Spleen (tissue), 11 donors: Measurements from ENCODE around the gene ZNF665. TPM values are rescaled to one million over a fixed set of nuclear protein-coding genes. Genes with fewer than 3 reads are reported as not detected.

Experiments used
- DNase-seq: peaks from one replicate; pipeline ENCODE4 v3.0.0-alpha.2; 2020
- H3K27ac ChIP-seq, 8 donors: fragments of 200-600 bp; sonication (generic) in 7 of 8; 1 replicate in 4 of 8; 2 replicates in 4 of 8; pipeline versions ENCODE4 v1.5.0 to v1.8.0; 2016 to 2021; ENCODE audit warnings: inconsistent platforms in 4 of 8, mild to moderate bottlenecking in 4 of 8, moderate library complexity in 1 of 8
- H3K27me3 ChIP-seq, 7 donors: fragments of 200-600 bp; sonication (generic) in 6 of 7; replicated peaks in 1 of 7; 1 replicate in 4 of 7; 2 replicates in 3 of 7; pipeline versions ENCODE4 v1.5.0 to v1.8.0; 2016 to 2021; ENCODE audit warnings: inconsistent platforms in 3 of 7, mild to moderate bottlenecking in 1 of 7
- H3K36me3 ChIP-seq, 6 donors: fragments of 200-600 bp; sonication (generic) in 5 of 6; 1 replicate in 4 of 6; 2 replicates in 2 of 6; pipeline versions ENCODE4 v1.5.0 to v1.8.0; 2016 to 2021; ENCODE audit warnings: inconsistent platforms in 2 of 6
- H3K4me1 ChIP-seq, 6 donors: fragments of 200-600 bp; sonication (generic) in 5 of 6; 1 replicate in 3 of 6; 2 replicates in 3 of 6; pipeline versions ENCODE4 v1.5.0 to v1.8.0; 2016 to 2021; ENCODE audit warnings: inconsistent platforms in 3 of 6
- H3K4me3 ChIP-seq, 8 donors: fragments of 200-600 bp; sonication (generic) in 7 of 8; 1 replicate in 4 of 8; 2 replicates in 4 of 8; pipeline versions ENCODE4 v1.5.0 to v1.8.0; 2016 to 2021; ENCODE audit warnings: inconsistent platforms in 4 of 8, mild to moderate bottlenecking in 4 of 8, moderate library complexity in 2 of 8
- H3K9me3 ChIP-seq, 8 donors: fragments of 200-600 bp; sonication (generic) in 7 of 8; 1 replicate in 4 of 8; 2 replicates in 4 of 8; pipeline versions ENCODE4 v1.5.0 to v1.8.0; 2016 to 2021; ENCODE audit warnings: inconsistent platforms in 4 of 8
- CTCF ChIP-seq, 11 experiments: fragments of 200-600 bp in 7 of 11; fragments of 450-650 bp in 4 of 11; sonication (generic) in 4 of 11; IDR thresholded peaks in 8 of 11; conservative IDR thresholded peaks in 3 of 11; 1 replicate in 7 of 11; 2 replicates in 4 of 11; pipeline versions ENCODE4 v1.4.0 to v1.8.0; 2016 to 2021; ENCODE audit warnings: antibody characterized with exemption in 11 of 11, inconsistent platforms in 4 of 11, mild to moderate bottlenecking in 1 of 11
- POLR2A ChIP-seq, 3 donors: fragments of 450-650 bp; IDR thresholded peaks; one replicate each; pipeline ENCODE4 v1.5.1; 2017; ENCODE audit warnings: antibody characterized with exemption in 3 of 3, mild to moderate bottlenecking in 1 of 3
- POLR2AphosphoS5 ChIP-seq, 3 donors: sonication (generic); formaldehyde crosslinking; IDR thresholded peaks; one replicate each; pipeline ENCODE4 v1.5.1; 2017; ENCODE audit warnings: antibody characterized with exemption in 3 of 3
- WGBS, 5 donors: extraction: QIAGEN DNeasy Blood & Tissue Kit in 3 of 5; methylation state at CpG; one replicate each; pipeline versions ENCODE4 v1.1.5 to v1.1.7; 2013 to 2018; 5-methylcytosine and 5-hydroxymethylcytosine counted together
- intact Hi-C: fragments of 100-400 bp; cut with DNase I; formaldehyde crosslinking; loops from one replicate; pipeline ENCODE4 v1.15.0; 2023; ENCODE audit warnings: low total_unique reads
- polyA plus RNA-seq, 3 donors: library from polyadenylated mRNA; stranded (reverse); fragments of 200-250 nt; gene quantifications; one replicate each; pipeline ENCODE4 v1.2.1, GENCODE V29; 2013
- total RNA-seq, 7 donors: library from RNA; depleted of rRNA in 3 of 7; stranded (reverse); fragments of >200 nt in 3 of 7; fragmentation: NEBNext Ultra II Directional in 4 of 7; extraction: Animal tissue kit (Norgen Biotek cat#: 25700) in 4 of 7; gene quantifications; one replicate each; pipeline versions ENCODE4 v1.1.0 to v1.2.1, GENCODE V29; 2016 to 2021
- donor health status: healthy with polysubstance abuse.
- donor health status: DM: no; HTN: no; CAD: no; lungs with moderate emphysema.
- donor health status: DM: no; HTN: no; CAD: no.
- donor health status: Bipolar disorder and iron deficiency.
- donor health status: healthy.
- donor health status: DM: no; HTN: no; CAD: no.
- donor health status: DM: yes; HTN: yes; CAD: no.

ZNF665 gene
- total and polyA plus RNA-seq, 10 donors: 1.9 to 7.3 (median 4.1) TPM

- no peak overlapping the region for H3K4me3 ChIP-seq
- DNase-seq: no peak
- TF ChIP-seq CTCF (IDR thresholded peaks at IDR 0.05 in 8 of 11, conservative IDR thresholded peaks at IDR 0.05 in 3 of 11): no peak
- H3K36me3 ChIP-seq: peaks cover 0 to 23% (median 8%) of the 10 kb centered on the region in 6 donors
- H3K9me3 ChIP-seq: peaks cover 24 to 96% (median 93%) of the 10 kb centered on the region in 8 donors
- no peaks in the 10 kb centered on the region for H3K4me1 ChIP-seq
- 92 to 97% (median 93%) methylated on average over 3 of the region's 3 CpGs for WGBS, 5 donors
- no peak overlapping the region for H3K27ac ChIP-seq
- no peaks in the 10 kb centered on the region for H3K27me3 ChIP-seq
- intact Hi-C loops: no loop called here
Observed at GRCh38 chr19:53165691-53166091, 27.5 kb downstream of the ZNF665 start.

- WGBS, 5 donors: 55 to 75% (median 71%) methylated on average over 3 of the region's 3 CpGs
- H3K27ac ChIP-seq: no peak overlapping the region
- no peak for DNase-seq
- intact Hi-C loops: no loop called here
- peaks cover 17 to 88% (median 69%) of the 10 kb centered on the region in 8 donors for H3K9me3 ChIP-seq
- no peaks in the 10 kb centered on the region for H3K27me3 ChIP-seq
- H3K36me3 ChIP-seq: peaks cover 0 to 14% (median 7%) of the 10 kb centered on the region in 6 donors
- no peak overlapping the region for H3K4me3 ChIP-seq
- H3K4me1 ChIP-seq: peaks cover 0 to 22% (median 12%) of the 10 kb centered on the region in 6 donors
- no peak for TF ChIP-seq CTCF (IDR thresholded peaks at IDR 0.05 in 8 of 11, conservative IDR thresholded peaks at IDR 0.05 in 3 of 11)
- no peak for TF ChIP-seq POLR2A (IDR thresholded peaks at IDR 0.05)
Observed at GRCh38 chr19:53161123-53161522, 32.0 kb downstream of the ZNF665 start.

GRCh38 chr19:53160350-53160749 is 32.8 kb downstream of the ZNF665 start:
- Histone ChIP-seq H3K4me3 (no peak overlapping the region), H3K4me1 (peaks cover 0 to 22% (median 12%) of the 10 kb centered on the region in 6 donors), H3K36me3 (peaks cover 0 to 11% (median 4%) of the 10 kb centered on the region in 6 donors), H3K9me3 (peaks cover 15 to 88% (median 66%) of the 10 kb centered on the region in 8 donors), H3K27ac (no peak overlapping the region), H3K27me3 (no peaks in the 10 kb centered on the region)
- intact Hi-C loops: no loop called here
- TF ChIP-seq POLR2A (IDR thresholded peaks at IDR 0.05): no peak
- TF ChIP-seq CTCF (IDR thresholded peaks at IDR 0.05 in 8 of 11, conservative IDR thresholded peaks at IDR 0.05 in 3 of 11): no peak
- TF ChIP-seq POLR2AphosphoS5 (IDR thresholded peaks at IDR 0.05): no peak
- DNase-seq: no peak
- 93 to 96% (median 94%) methylated on average over 3 of the region's 3 CpGs for WGBS, 5 donors

- peaks cover 0 to 88% (median 56%) of the 10 kb centered on the region in 8 donors for H3K9me3 ChIP-seq
- TF ChIP-seq CTCF (IDR thresholded peaks at IDR 0.05 in 8 of 11, conservative IDR thresholded peaks at IDR 0.05 in 3 of 11) (no peak), POLR2AphosphoS5 (IDR thresholded peaks at IDR 0.05) (no peak), POLR2A (IDR thresholded peaks at IDR 0.05) (no peak)
- intact Hi-C loops: no loop called here
- H3K36me3 ChIP-seq: peaks cover 0 to 28% (median 11%) of the 10 kb centered on the region in 6 donors
- peak; percentile 84 for DNase-seq
- peak overlapping the region; percentile 46 to 87 (median 83) for H3K27ac ChIP-seq
- peak overlapping the region; percentile 53 to 76 (median 59) for H3K4me3 ChIP-seq
- H3K4me1 ChIP-seq: peaks cover 0 to 22% (median 12%) of the 10 kb centered on the region in 6 donors
- H3K27me3 ChIP-seq: no peaks in the 10 kb centered on the region
- WGBS, 5 donors: 1 to 5% (median 3%) methylated on average over 33 to 41 of the region's 41 CpGs
Observed at GRCh38 chr19:53158119-53158656, 35.0 kb downstream of the ZNF665 start.
